Effector memory CD8-positive, alpha-beta T cell (primary cell): ENCODE measurements around the gene OR9I1.

Experiments used
- ATAC-seq: fragments of 150-1000 bp; cut with Tn5 transposase; replicated peaks from 2 replicates; pipeline ENCODE4 v1.10.0; 2021; ENCODE audit warnings: mild to moderate bottlenecking, moderate library complexity
- DNase-seq, 3 experiments: peaks; one replicate each; pipeline ENCODE4 v3.0.0; 2021
- H3K27ac Mint-ChIP-seq, 2 donors: one replicate each; pipeline ENCODE4 v1.8.0; 2022; ENCODE audit warnings: mild to moderate bottlenecking in 2 of 2, mixed read lengths in 2 of 2, moderate library complexity in 2 of 2
- H3K27me3 Mint-ChIP-seq, 2 donors: one replicate each; pipeline ENCODE4 v1.8.0; 2022; ENCODE audit warnings: mixed read lengths in 2 of 2
- H3K36me3 Mint-ChIP-seq: one replicate; pipeline ENCODE4 v1.8.0; 2022; ENCODE audit warnings: mild to moderate bottlenecking, moderate library complexity, mixed read lengths; ENCODE audit not compliant: insufficient read depth
- H3K4me1 Mint-ChIP-seq, 2 donors: one replicate each; pipeline ENCODE4 v1.8.0; 2022; ENCODE audit warnings: low read depth in 2 of 2, mixed read lengths in 2 of 2
- H3K4me3 Mint-ChIP-seq, 2 donors: one replicate each; pipeline ENCODE4 v1.8.0; 2022; ENCODE audit warnings: mild to moderate bottlenecking in 2 of 2, mixed read lengths in 2 of 2, moderate library complexity in 2 of 2
- H3K9me3 Mint-ChIP-seq, 2 donors: one replicate each; pipeline ENCODE4 v1.8.0; 2022; ENCODE audit warnings: mixed read lengths in 2 of 2
- total RNA-seq, 9 experiments: gene quantifications; one replicate each; lab custom pipeline; 2026; lab: John Stamatoyannopoulos, UW

The OR9I1 gene
- 0 reads per million in 9 experiments for total RNA-seq

DNA sequence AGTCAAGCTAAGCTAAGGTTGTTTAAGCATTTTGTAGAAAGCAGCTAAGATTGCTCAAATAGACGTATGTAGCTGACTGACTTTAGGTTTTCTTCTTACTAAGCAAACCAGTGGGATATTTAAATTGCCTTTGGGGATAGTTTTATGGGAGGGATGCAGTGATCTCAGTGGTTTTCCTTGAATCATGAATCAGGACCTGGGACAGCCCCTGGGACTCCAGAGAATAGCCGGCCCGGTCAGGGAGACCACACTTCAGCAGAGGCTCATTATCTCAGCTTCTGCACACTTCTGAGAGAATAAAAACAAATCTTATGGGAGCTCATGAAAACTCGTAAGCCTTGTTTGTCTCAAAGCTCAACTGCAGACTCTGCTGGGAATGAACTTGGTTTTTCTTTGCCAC, at the start of gene OR9I1:
OR9I1 (minus strand) TSS at position 62 of the 400 bp plus-strand sequence. CDS start 6,086 bp downstream, outside the sequence.
- H3K4me1 Mint-ChIP-seq: no peaks in the 10 kb centered on the region
- H3K36me3 Mint-ChIP-seq: no peaks in the 10 kb centered on the region
- no peaks in the 10 kb centered on the region for H3K9me3 Mint-ChIP-seq

DNA sequence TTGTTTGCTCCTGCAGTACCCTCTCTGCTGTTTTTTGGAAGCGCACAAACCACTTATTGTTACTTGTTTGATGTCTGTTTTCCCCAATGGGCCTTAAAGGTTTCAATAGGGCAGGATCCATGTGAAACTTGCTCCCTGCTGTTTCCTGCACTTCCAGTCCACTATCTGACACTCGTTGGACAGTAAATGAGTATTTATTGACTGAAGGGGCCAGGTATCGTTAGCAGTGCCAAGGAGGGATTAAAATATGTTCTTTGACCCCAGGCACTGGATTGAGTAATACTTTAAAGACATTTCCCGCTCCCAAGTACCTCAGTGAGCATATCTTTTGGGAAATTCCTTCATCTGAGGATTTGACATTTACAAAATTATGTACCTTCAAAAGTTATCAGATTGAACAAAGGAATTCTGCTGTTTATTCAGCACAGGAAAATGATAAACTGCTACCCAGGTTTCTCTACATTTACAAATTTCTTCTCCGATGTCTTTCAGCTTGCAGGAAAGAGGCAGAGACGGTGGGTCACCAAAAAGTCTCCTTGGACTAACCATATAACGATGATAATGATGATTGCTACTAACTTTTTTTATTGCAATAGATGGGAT, 40.3 kb upstream of the OR9I1 start:
- no peaks in the 10 kb centered on the region for H3K36me3 Mint-ChIP-seq
- H3K4me1 Mint-ChIP-seq: no peaks in the 10 kb centered on the region
- DNase-seq (no peak), ATAC-seq (no peak)
- no peak overlapping the region for H3K27ac Mint-ChIP-seq
- peaks cover 13 to 16% of the 10 kb centered on the region in 2 donors for H3K27me3 Mint-ChIP-seq
- H3K9me3 Mint-ChIP-seq: no peaks in the 10 kb centered on the region
- no peak overlapping the region for H3K4me3 Mint-ChIP-seq

More for the DNA sequence above, at the start of gene OR9I1:
- peaks cover 0 to 15% of the 10 kb centered on the region in 2 donors for H3K27me3 Mint-ChIP-seq
- H3K27ac Mint-ChIP-seq: no peak within 1 kb of the TSS
- H3K4me3 Mint-ChIP-seq: no peak within 1 kb of the TSS
- ATAC-seq: no peak
- no peak for DNase-seq

GRCh38 chr11:58164990-58165389, 39.7 kb upstream of the OR9I1 start:
- no peaks in the 10 kb centered on the region for H3K36me3 Mint-ChIP-seq
- peaks cover 0 to 2% of the 10 kb centered on the region in 2 donors for H3K9me3 Mint-ChIP-seq
- H3K27me3 Mint-ChIP-seq: peaks cover 13 to 15% of the 10 kb centered on the region in 2 donors
- H3K27ac Mint-ChIP-seq: no peak overlapping the region
- no peak overlapping the region for H3K4me3 Mint-ChIP-seq
- ATAC-seq (no peak), DNase-seq (no peak)
- H3K4me1 Mint-ChIP-seq: no peaks in the 10 kb centered on the region

DNA sequence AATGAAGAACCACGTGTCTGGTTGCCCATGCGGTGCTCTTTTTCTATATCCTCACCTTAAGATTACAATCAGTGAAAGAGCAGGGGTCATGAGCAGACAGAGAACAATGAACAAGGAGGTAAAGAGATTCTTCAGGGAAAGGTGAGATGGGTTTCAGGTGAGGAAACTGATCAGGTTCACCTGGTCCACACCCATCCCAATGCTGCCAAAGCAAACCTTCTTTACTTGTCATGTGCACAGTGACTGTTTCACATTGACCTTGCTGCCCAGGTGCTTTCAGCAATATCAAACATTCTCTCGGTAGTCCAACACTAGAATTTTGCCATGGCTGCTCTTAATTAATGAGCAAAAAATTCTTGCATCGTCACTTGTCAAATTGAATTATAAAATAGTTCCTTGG, 39.1 kb upstream of the OR9I1 start:
- no peak for DNase-seq
- Mint-ChIP-seq H3K9me3 (peaks cover 0 to 2% of the 10 kb centered on the region in 2 donors), H3K27ac (no peak overlapping the region), H3K4me3 (no peak overlapping the region), H3K4me1 (no peaks in the 10 kb centered on the region), H3K27me3 (peaks cover 10 to 13% of the 10 kb centered on the region in 2 donors), H3K36me3 (no peaks in the 10 kb centered on the region)
- ATAC-seq: no peak

DNA sequence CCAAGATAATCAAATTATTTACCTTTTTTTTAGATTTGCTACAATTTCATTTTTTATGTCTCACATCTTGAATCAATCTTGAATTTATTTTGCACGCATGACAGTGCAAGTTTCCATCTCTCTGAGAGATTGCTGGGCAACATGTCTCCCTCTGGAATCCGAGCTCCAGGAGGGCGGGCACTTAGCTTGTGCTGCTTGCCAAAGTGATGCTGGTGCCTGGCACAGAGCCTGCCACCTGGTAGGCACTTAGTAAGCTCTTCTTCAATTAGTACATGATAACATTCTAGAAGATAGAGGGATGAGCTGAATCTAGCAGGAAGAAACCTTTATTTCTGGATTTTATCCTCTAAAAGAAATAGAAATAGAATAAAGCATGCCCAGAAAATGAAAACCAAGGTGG, 27.5 kb upstream of the OR9I1 start:
- H3K9me3 Mint-ChIP-seq: no peaks in the 10 kb centered on the region
- ATAC-seq (no peak), DNase-seq (no peak)
- H3K4me1 Mint-ChIP-seq: no peaks in the 10 kb centered on the region
- no peak overlapping the region for H3K27ac Mint-ChIP-seq
- H3K27me3 Mint-ChIP-seq: peaks cover 11 to 15% of the 10 kb centered on the region in 2 donors
- no peak overlapping the region for H3K4me3 Mint-ChIP-seq
- H3K36me3 Mint-ChIP-seq: no peaks in the 10 kb centered on the region

DNA sequence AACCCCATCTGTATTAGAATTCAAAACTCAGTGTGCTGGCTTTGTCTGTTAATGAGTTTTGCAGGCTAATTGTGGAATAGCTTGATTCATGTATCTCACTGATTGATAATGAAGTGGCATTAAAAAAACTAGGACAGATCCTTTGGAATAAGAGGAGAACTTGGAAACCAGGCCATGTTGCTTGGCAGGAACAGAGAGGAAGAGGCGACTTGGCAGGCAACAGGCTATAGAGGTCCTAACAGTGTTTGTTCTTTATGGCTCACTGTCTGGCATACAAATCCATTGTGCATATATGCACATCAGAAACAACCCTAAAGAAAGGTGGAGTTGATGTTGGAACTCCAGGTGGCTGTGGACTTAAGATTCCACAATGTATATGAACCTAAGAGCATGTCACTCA, 17.4 kb upstream of the OR9I1 start:
- ATAC-seq (no peak), DNase-seq (no peak)
- no peaks in the 10 kb centered on the region for H3K36me3 Mint-ChIP-seq
- no peaks in the 10 kb centered on the region for H3K4me1 Mint-ChIP-seq
- no peak overlapping the region for H3K27ac Mint-ChIP-seq
- H3K9me3 Mint-ChIP-seq: peaks cover 0 to 7% of the 10 kb centered on the region in 2 donors
- no peak overlapping the region for H3K4me3 Mint-ChIP-seq
- peaks cover 12 to 34% of the 10 kb centered on the region in 2 donors for H3K27me3 Mint-ChIP-seq

DNA sequence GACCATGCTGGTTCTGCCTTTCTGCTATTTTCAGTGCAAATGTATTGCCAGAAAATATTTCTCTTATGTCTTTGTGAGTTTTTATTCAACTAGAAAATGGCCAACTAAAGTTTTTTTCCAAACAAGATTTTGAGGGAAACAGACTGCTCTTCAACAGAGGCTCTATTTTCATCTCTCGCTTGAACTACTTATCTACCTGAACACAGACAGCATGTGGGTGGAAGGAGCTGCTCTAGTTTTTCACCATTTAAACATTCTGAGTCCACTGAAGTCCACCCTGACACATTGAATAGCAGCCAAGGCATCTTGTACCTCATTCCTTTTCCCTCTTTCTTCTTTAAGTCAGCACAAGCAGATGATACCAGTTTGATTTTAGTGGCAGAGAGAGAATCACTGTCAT, 9.8 kb upstream of the OR9I1 start:
- Mint-ChIP-seq H3K4me1 (no peaks in the 10 kb centered on the region), H3K4me3 (no peak overlapping the region), H3K27ac (no peak overlapping the region), H3K27me3 (peaks cover 0 to 5% of the 10 kb centered on the region in 2 donors), H3K9me3 (no peaks in the 10 kb centered on the region), H3K36me3 (no peaks in the 10 kb centered on the region)
- DNase-seq: no peak
- no peak for ATAC-seq

DNA sequence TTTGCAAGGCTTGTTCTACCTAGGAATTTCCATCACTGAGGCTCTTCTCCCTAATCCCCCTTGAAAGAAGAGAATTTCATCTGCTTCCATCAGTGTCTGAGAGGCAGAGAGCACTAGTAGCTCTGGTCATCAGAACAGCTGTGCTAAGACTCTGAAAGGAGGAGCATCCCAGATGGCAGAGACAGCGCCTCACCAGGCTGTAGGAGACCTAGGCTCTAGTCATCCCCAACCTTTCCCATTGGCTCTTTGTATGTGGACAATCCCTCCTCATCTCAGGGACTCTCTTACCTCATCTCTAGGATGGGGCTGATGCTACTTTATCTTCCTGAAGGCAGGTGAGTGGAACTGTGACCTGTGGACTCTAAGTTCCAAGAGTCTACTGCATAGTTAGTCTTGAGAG, 8.8 kb upstream of the OR9I1 start:
- no peak overlapping the region for H3K27ac Mint-ChIP-seq
- DNase-seq (no peak), ATAC-seq (no peak)
- no peaks in the 10 kb centered on the region for H3K36me3 Mint-ChIP-seq
- H3K27me3 Mint-ChIP-seq: peaks cover 0 to 5% of the 10 kb centered on the region in 2 donors
- H3K4me1 Mint-ChIP-seq: no peaks in the 10 kb centered on the region
- H3K4me3 Mint-ChIP-seq: no peak overlapping the region
- H3K9me3 Mint-ChIP-seq: no peaks in the 10 kb centered on the region

DNA sequence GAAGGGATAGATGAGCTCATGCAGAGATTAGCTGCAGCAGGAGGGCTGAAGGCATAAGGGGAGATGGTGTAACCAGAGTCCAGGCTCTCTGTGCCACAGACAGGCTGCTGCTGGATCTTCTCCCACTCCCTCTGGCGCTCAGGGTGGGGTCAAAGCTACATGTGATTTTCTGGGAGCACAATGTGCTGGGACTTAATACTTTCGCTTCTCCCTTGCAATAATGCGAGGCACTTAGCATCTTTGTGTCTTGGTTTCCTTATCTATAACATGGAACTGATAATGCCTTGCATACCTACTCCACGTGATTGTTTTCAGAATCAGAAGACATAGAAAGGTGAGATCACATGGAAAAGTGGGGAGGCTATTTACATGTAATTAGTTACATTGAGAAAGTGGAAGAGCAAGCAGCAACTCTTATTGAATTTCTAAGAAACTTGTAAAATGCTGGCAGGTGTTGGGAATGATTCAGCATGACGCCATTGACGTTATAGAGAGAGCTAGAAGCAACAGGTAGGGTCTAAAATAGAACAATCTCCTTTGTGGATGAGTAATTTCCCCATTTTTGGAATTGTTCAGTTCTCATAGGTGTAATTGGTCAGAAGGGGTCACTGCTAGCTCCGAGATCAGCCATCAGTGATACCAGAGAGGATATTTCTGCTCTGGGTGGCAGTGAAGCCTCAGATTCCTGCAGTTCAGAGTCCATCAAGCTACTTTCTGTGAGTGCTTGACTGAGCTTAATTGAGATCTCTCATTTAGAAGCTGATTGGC, 8.2 kb upstream of the OR9I1 start:
- H3K4me3 Mint-ChIP-seq: no peak overlapping the region
- no peaks in the 10 kb centered on the region for H3K9me3 Mint-ChIP-seq
- peaks cover 0 to 5% of the 10 kb centered on the region in 2 donors for H3K27me3 Mint-ChIP-seq
- ATAC-seq: no peak
- no peaks in the 10 kb centered on the region for H3K36me3 Mint-ChIP-seq
- no peak for DNase-seq
- H3K4me1 Mint-ChIP-seq: no peaks in the 10 kb centered on the region
- no peak overlapping the region for H3K27ac Mint-ChIP-seq

DNA sequence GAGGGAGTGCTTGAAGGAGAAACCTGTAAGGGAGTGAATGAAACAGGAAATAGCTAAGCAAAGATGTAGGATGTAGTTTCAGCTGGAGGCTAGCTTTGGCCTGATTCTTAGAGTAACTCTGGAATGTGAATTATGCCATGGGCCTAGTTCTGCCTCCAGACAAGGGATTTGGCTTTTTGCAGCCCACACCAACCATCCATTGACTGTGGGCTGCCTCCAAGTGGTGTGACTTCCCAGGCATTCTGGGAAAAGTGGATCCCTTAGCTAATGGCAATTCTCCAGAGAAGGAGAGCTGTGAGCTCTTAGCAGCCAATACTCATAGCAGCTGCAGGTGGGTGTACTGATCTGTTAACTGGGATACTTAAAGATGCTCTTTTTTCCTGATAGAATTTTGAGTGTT, 2.0 kb upstream of the OR9I1 start:
- Mint-ChIP-seq H3K27me3 (peaks cover 0 to 15% of the 10 kb centered on the region in 2 donors), H3K4me3 (no peak overlapping the region), H3K9me3 (no peaks in the 10 kb centered on the region), H3K36me3 (no peaks in the 10 kb centered on the region), H3K27ac (no peak overlapping the region), H3K4me1 (no peaks in the 10 kb centered on the region)
- DNase-seq (no peak), ATAC-seq (no peak)

GRCh38 chr11:58121096-58121495, 4.2 kb downstream of the OR9I1 start:
- Mint-ChIP-seq H3K4me1 (no peaks in the 10 kb centered on the region), H3K27me3 (peaks cover 4 to 25% of the 10 kb centered on the region in 2 donors), H3K9me3 (peaks cover 0 to 8% of the 10 kb centered on the region in 2 donors), H3K36me3 (no peaks in the 10 kb centered on the region), H3K27ac (no peak overlapping the region), H3K4me3 (no peak overlapping the region)
- DNase-seq (no peak), ATAC-seq (no peak)

GRCh38 chr11:58097437-58097836, 27.9 kb downstream of the OR9I1 start:
- no peaks in the 10 kb centered on the region for H3K36me3 Mint-ChIP-seq
- no peak for DNase-seq
- H3K4me3 Mint-ChIP-seq: no peak overlapping the region
- peaks cover 0 to 5% of the 10 kb centered on the region in 2 donors for H3K27me3 Mint-ChIP-seq
- H3K9me3 Mint-ChIP-seq: peaks cover 4 to 6% of the 10 kb centered on the region in 2 donors
- H3K27ac Mint-ChIP-seq: no peak overlapping the region
- no peak for ATAC-seq
- H3K4me1 Mint-ChIP-seq: no peaks in the 10 kb centered on the region

DNA sequence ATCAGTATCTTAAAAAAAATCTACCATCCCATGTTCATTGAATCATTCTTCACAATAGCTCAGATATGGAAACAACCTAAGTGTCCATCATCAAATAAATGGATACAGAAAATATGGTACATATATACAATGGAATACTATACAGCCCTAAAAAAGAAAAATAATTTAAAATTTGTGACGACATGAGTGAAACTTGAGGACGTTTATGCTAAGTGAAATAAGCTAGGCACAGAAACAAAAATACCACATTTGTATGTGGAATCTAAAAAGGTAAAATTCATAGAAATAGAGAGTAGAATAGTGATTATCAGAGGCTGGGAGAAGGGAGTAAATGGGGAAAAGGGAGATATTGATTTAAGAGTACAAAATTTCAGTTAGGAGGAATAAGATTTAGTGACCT, 38.8 kb downstream of the OR9I1 start:
- Mint-ChIP-seq H3K27me3 (peaks cover 7 to 12% of the 10 kb centered on the region in 2 donors), H3K4me3 (no peak overlapping the region), H3K4me1 (no peaks in the 10 kb centered on the region), H3K27ac (no peak overlapping the region), H3K9me3 (no peaks in the 10 kb centered on the region), H3K36me3 (peaks cover 3% of the 10 kb centered on the region)
- ATAC-seq (no peak), DNase-seq (no peak)

DNA sequence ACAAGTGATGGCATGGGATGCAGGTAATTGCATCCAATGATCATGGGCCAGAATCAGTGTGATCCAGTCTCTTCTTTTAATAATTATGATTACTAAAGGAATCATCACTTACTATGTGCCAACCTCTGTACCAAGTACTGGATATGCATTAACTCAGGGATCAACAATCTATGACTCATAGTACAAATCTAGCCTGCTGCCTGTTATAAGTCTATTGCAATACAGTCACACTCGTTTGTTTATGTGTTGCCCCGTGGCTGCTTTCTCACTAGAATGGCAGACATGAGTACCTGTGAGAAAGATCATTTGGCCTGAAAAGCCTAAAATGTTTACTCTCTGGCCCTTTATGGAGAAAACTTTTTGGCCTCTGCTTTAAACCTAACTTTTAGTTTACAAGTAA, 49.5 kb downstream of the OR9I1 start:
- ATAC-seq: no peak
- Mint-ChIP-seq H3K4me3 (no peak overlapping the region), H3K27me3 (peaks cover 0 to under 1% of the 10 kb centered on the region in 2 donors), H3K27ac (no peak overlapping the region), H3K9me3 (peaks cover 0 to 5% of the 10 kb centered on the region in 2 donors), H3K36me3 (no peaks in the 10 kb centered on the region), H3K4me1 (no peaks in the 10 kb centered on the region)
- DNase-seq: no peak
